Fibroblast of the aortic adventitia (primary cell): ENCODE results near the gene CD14. TPM values are rescaled to one million over a fixed set of nuclear protein-coding genes. Genes with fewer than 3 reads are reported as not detected.
"Not testable (repeated sequence)": the region's sequence is repeated elsewhere in the genome, so short reads cannot be mapped to it uniquely, and the experiment has no call there.

Source experiments
- DNase-seq: peaks from one replicate; pipeline ENCODE4 v3.0.0-alpha.2; 2010; ENCODE audit warnings: low read depth
- H3K4me3 ChIP-seq: 2 replicates; pipeline ENCODE4 v1.5.1; 2011; ENCODE audit warnings: low read depth, mild to moderate bottlenecking, control low read depth, low read length, moderate library complexity
- total RNA-seq: library from RNA; depleted of rRNA; stranded (reverse); fragments of >200 nt; gene quantifications from 2 replicates; pipeline ENCODE4 v1.2.3, GENCODE V29; 2012; ENCODE audit warnings: low replicate concordance
- TF ChIP-seq, protein P1 (sequence below): IDR thresholded peaks from 2 replicates; pipeline ENCODE4 v1.5.1; 2011; ENCODE audit warnings: mild to moderate bottlenecking, low read length, control low read depth, inconsistent platforms; ENCODE audit not compliant: insufficient read depth

Gene CD14
- total RNA-seq, 1 donor, result 0.36 TPM

DNA sequence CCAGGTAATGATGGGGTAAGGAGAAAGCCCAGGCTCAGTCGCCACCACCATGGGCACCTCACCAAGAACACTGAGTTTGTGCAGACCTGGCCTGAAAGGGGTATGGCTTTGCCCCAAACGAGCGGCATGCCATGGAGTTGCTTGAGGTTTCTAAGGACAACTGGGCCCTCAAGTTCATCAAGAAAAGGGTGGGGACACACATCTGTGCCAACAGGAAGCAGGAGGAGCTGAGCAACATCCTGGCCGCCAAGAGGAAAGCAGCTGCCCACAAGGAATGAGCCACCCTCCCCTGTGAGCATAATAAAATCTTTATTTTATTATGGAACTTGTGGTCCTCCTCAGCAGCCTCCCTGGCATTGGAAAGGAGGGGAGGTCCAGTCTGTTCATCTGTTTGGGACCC lies 23.8 kb downstream of the CD14 start:
- no peak overlapping the region for H3K4me3 ChIP-seq
- DNase-seq, result no peak
- TF ChIP-seq, protein P1, sequence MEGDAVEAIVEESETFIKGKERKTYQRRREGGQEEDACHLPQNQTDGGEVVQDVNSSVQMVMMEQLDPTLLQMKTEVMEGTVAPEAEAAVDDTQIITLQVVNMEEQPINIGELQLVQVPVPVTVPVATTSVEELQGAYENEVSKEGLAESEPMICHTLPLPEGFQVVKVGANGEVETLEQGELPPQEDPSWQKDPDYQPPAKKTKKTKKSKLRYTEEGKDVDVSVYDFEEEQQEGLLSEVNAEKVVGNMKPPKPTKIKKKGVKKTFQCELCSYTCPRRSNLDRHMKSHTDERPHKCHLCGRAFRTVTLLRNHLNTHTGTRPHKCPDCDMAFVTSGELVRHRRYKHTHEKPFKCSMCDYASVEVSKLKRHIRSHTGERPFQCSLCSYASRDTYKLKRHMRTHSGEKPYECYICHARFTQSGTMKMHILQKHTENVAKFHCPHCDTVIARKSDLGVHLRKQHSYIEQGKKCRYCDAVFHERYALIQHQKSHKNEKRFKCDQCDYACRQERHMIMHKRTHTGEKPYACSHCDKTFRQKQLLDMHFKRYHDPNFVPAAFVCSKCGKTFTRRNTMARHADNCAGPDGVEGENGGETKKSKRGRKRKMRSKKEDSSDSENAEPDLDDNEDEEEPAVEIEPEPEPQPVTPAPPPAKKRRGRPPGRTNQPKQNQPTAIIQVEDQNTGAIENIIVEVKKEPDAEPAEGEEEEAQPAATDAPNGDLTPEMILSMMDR, result no peak

DNA sequence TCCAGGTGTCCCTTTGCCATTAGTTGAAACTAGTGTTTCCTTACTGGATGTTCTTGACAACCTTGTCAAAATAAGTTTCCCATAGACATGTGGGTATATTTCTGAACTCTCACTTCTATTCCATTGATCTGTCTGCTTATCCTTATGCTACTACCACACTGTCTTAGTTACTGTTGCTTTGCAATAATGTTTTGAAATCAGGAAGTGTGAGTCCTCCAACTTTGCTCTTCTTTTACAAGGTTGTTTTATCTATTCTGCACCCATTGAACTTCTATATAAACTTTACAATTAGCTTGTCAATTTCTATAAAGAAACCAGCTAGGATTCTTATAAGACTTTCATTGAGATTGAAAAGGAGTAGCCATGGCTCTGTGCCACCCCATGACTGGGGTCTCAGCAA lies 24.3 kb downstream of the CD14 start:
- no peak for DNase-seq
- TF ChIP-seq, protein P1, result no peak
- no peak overlapping the region for H3K4me3 ChIP-seq

DNA sequence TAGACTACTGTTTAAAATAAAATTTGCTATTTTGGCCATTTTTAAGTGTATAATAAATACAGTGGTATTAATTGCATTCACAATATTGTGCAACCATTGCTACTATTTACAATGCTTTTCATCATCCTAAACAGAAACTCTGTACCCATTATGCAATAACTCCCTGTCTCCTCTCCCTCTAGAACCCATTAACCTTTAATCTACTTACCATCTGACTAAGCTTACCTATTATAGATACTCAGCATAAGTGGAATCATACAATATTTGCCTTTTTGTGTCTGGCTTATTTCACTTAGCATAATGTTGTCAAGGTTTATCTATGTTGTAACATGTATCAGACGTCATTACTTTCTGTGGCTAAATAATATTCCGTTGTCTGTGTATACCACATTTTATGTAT lies 25.9 kb downstream of the CD14 start:
- TF ChIP-seq, protein P1, result no peak
- DNase-seq, result peak; percentile 34
- no peak overlapping the region for H3K4me3 ChIP-seq

DNA sequence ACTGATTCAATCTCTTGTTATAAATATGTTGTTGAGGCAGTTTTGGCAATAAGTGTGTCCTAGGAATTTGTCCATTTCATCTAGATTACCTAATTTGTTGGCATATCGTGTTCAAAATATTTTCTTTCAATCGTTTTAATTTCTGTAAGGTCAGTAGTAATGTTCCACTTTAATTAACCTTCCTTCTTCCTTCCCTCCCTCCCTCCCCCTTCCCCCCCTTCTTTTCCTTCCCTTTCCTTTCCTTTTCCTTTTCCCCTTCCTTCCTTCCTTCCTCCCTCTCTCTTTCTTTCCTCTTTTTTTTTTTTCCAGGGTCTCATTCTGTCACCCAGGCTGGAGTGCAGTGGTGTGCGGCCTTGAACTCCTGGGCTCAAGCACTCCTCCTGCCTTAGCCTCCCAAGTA lies 27.1 kb downstream of the CD14 start:
- DNase-seq, result peak; percentile 53
- TF ChIP-seq, protein P1, result no peak
- H3K4me3 ChIP-seq, result no peak overlapping the region

DNA sequence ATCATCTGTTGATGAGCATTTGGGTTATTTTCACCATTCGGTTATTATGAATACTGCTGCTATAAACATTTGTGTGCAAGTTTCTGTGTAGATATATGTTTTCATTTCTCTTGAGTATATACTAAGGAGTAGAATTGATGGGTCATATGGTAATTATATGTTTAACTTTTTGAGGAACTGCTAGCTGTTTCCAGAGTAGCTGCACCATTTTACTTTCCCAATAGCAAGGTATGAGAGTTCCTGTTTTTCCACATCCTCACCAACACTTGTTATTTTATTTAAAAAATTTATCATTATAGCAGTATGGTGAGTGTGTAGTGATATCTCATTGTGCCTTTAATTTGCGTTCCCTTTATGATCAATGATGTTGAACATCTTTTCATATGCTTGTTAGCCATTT lies 29.2 kb downstream of the CD14 start:
- H3K4me3 ChIP-seq, result no peak overlapping the region
- no peak for DNase-seq
- TF ChIP-seq, protein P1, result no peak

DNA sequence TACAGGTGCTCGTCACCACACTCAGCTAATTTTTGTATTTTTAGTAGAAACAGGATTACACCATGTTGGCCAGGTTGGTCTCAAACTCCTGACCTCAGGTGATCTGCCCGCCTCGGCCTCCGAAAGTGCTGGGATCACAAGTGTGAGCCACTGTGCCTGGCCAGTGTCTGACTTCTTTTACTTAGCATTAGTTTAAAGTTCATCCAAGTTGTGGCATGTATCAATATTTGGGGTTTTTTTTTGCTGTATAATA lies 29.6 kb downstream of the CD14 start:
- not testable (repeated sequence) for H3K4me3 ChIP-seq, DNase-seq

DNA sequence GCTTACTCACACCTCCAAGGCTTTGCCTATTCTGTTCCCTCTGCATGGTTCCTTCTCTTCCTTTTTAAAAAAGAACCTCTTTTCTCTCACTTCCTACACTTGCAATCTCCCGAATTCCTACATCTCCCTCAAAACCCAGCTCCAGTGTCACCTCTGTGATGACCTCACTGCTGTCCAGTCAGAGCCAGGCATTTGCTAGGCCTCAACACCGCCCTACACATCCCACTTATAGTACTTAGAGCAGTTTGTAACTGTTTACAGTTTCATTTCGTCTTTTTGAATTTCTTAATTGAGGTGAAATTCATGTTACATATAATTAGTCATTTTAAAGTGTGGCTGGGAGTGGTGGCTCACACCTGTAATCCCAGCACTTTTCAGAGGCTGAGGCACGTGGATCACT lies 30.8 kb downstream of the CD14 start:
- H3K4me3 ChIP-seq, result no peak overlapping the region
- DNase-seq, result no peak

More for the DNA sequence above, 30.8 kb downstream of the CD14 start:
- TF ChIP-seq, protein P1, result no peak
